NCI-H460 (cell line): ENCODE results near the gene MAPKAP1. TPM values are rescaled to one million over a fixed set of nuclear protein-coding genes. Genes with fewer than 3 reads are reported as not detected.

Experiments used
- DNase-seq: peaks from one replicate; pipeline ENCODE4 v3.0.0-alpha.2; 2016; ENCODE audit warnings: low read depth; ENCODE audit errors: extremely low read depth
- total RNA-seq: library from RNA; depleted of rRNA; stranded (reverse); fragments of >200 nt; shearing (Covaris generic); gene quantifications from 2 replicates; pipeline ENCODE4 v1.2.3, GENCODE V29; 2014

MAPKAP1 gene
- total RNA-seq, 1 experiment from 2014 or later: 72.9 TPM

DNA sequence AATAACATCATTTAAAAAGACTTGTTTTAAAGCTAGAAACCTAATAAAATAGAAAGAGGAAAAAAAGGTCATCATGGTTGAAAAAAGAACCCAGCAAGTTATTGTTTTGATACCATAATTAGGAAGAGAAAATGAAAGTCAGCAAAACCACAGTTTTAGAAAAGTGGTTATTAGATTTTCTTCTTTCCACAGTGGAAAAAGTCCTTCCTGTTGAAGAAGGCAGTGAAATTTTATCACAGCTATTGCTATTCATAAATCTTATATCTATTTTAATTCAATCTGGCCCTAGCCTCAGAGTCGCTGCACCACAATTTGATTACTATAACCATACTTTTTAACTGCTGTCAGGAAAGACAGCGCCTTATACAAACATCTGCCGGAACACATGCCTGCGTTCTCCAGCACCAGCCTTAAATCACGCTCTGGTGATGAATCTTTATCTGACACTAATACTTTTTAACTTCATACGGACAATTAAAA is 60.3 kb downstream of the MAPKAP1 start:
- DNase-seq: no peak

DNA sequence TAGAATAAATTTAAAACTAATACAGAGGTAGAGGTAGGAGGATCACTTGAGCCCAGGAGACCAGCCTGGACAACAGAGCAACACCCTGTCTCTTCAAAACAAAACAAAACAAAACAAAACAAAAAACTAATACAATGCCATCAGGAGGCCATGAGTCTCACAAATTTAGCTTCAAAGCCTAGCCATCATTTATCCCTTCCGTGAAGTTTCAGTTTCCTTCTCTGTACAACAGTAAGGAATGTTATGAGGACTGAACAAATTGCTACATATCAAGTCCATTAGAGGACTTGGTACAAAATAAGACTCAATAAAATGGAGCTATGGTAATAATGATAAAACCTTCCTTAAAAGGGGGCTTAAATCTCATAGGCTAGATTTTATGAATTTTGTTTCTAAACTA is 60.8 kb downstream of the MAPKAP1 start:
- DNase-seq: no peak

DNA sequence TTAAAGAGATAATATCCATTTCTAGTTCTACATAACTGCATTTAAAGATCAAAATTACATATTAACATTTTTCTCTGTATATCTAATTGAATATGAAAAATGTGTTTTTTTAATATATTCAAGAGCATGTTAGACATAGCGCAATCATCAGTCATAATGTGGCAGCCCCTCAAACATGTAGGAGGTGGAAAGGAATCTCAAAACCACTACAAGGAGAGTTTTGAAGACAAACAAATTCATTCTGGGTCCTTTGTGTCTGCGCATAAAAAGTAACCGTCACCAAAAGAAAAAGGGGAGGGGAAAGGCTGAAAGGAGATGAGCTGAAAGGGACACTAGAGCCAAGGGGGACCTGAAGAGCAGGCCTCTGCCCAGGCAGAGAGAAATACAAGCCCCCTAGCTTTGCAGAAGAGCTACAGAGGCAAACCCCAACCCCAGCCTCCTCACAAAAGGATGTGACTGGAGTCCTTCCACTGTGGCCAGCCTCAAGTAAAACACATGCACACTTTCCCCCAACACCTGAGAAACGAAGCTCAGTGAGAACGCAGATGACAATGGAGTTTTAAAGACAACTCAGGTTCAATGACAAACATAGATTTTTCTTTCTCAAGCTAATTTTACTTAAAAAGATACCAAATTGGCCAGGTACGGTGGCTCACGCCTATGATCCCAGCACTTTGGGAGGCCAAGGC is 62.0 kb downstream of the MAPKAP1 start:
- no peak for DNase-seq

DNA sequence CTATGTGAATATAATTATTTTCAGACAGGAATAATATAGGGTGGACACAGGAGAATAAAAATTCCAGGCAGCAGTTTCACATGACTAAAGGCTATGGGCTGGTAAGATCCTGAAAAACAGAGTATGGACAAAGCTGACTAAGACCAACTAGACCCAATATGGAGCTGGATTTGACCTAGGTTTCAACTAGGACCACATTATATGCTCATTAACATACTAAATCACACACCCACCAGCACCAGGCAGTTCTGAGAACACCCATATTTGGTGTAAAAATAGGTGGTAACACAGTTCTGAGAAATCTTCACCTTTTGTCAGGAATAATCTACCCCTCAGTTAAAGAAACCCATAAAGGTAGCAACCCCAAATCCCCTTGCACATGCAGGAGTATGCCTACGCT is 64.7 kb downstream of the MAPKAP1 start:
- DNase-seq: no peak

DNA sequence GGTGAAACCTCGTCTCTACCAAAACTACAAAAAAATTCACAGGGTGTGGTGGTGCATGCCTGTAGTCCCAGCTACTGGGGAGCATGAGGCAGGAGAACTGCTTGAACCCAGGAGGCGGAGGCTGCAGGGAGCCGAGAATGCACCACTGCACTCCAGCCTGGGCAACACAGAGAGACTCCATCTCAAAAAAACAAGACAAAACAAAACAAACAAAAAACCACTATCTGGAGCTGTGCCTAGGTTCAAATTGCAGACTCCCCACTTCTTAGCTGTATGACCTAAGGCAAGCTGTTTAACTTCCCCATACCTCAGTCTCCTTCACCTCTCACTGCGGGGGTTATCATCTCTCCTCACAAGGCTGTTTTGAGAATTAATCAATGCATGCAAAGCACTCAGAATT is 68.0 kb downstream of the MAPKAP1 start:
- DNase-seq: no peak

DNA sequence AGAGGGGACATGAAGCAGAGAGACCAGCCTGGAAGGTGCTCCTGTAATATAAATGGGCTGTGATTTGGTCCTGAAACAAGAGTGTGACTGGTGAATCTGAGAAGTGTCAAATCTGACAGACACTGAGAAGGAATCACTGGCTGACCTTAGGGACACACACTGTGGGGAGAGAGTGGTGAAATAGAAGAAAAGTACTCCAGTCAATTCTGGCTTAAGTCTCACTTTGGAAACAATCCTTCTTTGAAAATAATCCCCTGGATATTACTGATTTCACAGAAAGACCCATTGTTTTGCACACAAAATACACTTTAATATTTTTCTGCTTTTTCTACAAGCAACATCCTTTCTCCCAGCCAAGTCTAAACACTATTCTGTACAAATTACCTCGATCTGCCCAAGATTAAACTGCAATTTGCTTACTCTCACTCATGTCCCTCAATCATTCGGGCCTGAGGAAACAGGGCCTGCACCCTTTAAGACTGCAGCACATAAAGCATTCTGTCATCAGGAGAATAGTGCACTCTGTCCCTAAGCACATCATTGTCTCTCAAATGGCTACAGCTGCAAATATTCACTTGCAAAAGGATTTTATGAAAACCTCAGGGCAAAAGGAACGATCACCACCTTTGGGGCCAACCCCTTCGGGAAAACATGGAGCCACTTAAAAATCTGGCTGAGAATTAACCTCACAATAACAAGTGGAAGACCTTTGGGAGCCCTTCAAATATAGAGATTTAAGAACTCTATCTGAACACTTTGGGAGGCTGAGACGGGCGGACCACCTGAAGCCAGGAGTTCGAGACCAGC is 68.6 kb downstream of the MAPKAP1 start:
- DNase-seq: no peak

DNA sequence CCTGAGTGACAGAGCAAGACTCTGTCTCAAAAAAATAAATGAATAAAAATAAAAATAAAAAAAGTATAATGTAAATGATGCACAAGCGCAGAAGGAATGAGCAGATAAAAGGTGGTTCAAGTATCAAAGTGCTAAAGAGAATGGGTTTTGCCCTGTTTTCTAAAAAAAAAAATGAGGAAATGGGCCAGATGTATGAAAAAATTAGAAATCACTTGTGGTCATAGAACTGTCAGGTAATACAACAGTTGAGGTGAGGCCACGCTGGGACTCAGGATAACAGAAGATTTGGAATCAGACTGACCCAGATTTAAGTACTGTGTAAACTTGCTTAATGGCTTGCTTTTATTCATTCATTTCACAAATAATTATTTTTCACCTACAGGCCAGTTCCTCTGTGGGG is 69.8 kb downstream of the MAPKAP1 start:
- no peak for DNase-seq

DNA sequence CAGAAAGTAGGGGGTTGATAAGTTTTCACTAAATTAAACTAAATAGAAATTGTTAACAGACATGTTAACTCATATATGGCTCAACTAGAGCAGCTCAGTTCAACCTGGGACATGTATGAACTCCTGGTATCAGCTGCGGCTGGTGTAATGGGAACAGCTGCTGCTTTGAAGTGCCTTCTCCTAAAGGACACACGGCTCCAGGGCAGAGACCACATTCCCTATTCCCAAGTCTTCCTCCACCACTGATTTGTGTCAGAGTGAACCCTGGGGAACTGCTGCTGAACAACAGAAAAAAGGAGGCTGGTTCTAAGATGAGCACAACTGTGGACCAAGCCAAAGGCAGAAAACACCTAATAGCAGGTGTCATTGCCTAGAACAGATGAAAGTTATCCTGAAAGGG is 71.1 kb downstream of the MAPKAP1 start:
- no peak for DNase-seq

DNA sequence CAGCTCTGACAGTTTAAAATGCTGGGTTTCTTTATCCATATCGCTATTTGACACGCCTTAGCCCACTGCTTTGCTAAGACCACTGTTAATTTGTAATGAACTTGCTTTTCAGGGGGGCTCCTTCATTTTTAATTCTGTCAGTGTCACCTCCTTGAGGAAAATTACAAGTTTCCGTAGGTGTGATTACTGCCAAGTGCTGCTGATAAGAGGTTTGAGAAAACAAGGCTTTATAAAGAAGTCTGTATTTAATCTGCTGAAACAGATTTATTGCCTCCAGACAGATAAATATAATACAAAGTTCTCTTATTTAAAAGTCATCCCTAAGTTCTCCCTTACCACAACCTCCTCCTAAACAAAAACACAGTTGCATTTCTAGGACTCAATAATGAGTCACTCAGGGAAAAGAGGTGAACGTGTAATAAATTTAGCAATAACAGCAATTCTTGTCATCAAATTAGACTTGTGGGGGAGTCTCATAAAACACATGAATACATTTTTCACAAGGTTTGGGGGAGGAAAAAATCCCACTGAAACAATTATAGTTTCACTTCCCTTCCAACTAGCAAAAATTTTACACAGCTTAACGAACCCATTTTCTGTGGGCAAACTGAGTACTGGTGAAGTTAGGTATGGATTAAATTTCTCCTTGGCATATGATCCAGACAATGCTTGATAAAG is 72.8 kb downstream of the MAPKAP1 start:
- no peak for DNase-seq

DNA sequence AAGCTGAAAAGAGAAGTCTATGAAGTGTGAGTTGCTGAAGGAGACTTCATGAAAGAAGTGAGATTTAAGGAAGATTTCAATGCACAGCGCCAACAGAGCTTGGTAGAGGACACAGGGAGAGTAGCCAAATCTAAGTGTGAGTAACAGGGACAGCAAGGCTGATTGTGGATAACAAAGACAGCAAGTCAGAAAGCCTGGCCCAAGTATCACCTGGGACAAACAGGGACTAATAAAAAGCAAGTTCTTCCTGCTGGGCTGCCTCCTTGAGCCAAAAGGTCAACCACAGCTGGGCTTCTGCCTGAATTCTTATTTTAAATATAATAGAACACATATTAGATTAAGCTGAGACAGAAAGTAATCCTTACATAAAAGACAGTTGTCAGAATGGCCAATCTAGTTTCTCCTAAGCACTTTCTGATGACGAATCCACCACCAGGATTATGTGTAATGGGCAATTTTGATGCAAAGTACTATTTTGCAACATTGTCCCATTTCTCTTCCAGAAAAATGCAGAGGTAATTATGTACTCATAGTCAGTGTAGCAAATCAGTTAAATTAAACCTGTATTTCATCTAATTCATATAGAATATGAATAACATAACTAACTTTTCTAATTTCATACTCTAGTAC is 73.8 kb downstream of the MAPKAP1 start:
- no peak for DNase-seq

DNA sequence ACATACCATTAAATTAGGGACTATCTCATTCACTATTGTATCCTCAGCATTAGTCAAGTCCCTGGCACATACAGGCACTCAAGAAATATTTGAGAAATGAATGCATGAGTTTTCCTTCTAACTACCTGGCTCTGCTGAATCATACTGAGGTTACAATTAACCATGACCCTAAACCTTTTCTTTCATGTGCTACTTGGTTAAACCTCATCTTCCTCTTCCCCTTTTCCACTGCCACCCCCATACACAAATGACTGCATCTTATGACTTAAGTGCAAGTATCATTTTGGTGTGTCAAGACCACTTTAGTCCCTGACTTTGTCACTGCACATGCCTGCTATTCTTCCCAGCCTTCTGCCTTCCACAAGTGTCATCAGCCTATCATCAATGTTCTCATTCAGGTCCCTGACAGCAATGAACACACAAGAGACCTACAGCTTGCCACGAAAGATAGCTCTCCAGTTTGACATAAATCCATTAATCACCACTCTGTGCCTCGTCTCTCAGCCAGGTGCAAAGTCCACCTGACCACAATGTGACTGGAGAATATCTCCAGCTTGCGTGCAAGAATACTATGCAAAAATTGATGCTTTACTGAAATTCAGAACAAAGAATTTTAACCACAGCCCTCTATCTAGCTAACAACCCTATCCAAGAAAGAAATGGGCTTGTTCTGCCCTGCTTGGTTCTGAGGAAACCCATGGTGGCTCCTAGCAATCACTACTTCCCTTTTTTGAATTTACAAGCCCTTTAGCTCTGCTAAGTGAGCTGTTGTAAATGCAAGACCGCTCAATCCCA is 74.5 kb downstream of the MAPKAP1 start:
- DNase-seq: no peak

DNA sequence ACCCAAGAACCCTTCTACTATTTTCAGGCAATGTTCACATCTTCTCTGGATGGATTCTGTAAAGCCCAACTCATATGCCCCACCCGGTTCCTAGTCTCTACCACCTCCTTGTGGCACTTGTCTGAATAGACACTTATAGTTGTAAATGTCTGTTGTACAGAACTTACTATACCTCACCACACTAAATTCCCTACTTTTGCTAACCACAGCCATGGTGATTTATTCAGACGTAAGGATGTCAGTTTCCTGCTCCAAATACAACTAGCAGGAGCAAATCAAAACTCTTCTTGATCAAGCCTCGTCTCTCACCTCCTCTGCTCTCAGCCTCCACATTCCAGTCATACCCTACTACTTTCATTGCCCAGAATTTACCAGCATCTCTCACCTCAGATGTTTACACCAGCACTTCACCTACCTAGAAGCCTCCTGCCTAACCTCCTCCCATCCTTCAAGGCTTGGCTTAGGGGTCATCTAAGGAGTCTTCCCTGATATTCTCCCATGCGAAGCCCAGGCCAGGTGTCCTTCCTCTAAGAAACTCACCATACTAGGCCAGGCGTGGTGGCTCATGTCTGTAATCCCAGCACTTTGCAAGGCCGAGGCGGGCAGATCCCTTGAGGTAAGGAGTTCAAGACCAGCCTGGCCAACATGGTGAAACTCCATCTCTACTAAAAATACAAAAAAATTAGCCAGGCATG is 75.5 kb downstream of the MAPKAP1 start:
- peak; percentile 32 for DNase-seq

DNA sequence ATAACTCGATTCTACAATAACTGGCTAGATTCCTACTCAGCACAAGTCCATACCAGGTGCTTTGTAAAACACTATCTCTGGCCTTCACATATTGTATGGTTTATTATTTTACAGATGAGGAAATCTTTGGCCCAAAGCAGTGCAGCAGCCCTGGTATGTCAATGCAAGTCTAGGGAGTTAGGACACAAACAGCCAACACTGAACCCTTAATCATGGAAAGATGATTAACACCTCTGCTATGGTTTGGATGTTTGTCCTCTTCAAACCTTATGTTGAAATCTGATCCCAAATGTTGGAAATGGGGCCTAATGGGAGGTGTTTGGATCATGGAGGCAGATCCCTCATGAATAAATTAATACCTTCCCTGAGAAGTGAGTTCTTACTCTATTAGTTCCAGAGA is 76.6 kb downstream of the MAPKAP1 start:
- DNase-seq: no peak

DNA sequence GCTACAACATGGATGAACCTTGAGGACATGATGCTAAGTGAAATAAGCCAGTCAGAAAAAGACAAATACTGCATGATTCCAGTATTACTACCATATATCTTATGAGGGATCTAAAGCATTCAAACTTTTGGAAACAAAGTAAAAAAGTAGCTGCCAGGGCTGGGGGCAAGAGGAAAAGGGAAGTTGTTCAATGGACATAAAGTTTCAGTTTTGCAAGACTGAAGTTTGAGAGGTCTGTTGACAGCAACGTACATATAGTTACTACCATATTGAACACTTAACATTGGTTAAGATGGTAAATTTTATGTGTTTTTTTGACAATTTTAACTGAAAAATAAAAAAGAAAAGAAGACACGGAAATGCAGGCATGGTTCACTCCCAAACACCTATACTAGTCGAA is 77.6 kb downstream of the MAPKAP1 start:
- no peak for DNase-seq

DNA sequence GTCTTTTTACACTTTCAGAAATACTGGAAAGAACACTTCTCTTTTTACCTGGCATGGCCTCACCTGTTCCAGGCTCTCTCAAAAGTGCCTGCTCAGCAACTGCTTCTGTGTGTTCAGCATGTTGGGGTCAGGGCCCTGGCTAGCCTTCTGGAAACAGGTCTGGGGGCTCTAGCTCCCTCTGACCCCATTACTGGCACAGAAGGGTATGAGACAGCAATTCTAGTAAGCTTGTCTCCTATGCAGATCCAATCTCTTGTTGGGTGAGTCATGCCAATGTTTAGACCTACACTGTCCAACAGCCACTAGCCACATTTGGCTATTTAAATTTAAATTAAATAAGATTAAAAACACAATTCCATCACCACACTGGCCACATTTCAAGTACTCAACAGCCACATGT is 80.8 kb downstream of the MAPKAP1 start:
- DNase-seq: no peak

DNA sequence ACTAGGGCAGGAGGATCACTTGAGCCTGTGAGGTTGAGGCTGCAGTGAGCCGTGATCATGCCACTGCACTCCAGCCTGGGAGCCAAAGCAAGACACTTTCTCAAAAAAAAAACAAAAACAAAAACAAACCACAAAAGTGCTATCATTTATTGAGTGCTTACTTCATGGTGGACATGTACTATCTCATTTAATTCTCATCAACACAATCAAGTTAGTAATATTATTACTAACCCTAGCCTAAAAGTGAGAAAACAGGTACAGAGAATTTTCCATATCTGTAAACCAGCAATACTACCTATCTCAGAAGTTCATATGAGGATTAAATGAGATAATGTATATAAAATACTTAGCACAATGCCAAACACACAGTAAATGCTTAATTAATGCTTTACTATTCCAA is 85.8 kb downstream of the MAPKAP1 start:
- no peak for DNase-seq

DNA sequence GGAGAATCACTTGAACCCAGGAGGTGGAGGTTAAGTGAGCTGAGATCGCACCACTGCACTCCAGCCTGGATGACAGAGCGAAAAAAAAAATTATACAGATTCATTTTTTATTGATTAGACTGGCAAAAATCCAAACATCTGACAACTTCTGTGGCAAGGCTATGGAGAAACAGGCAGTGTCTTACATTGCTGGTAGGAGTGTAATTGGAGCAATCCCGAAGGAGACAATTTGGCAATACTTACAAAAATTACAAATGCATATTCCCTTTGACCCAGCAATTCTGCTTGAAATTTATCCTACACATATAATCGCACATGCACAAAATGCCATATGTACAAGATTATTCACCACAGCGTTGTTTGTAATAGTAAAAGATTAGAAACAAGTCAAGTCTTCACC is 86.8 kb downstream of the MAPKAP1 start:
- no peak for DNase-seq

DNA sequence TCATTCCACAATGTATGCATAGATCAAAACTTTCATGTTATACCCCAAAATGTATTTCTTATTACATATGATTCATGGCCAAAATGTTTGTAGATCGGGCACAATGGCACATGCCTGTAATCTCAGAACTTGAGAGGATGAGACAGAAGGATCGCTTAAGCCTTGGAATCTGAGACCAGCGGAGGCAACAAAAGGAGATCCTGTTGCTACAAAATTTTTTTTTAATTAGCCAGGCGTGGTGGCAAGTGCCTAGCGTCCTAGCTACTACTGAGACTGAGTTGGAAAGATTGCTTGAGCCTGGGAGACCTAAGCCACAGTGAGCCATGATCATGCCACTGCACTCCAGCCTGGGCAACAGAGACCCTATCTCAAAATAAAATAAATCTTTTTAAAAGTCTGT is 89.9 kb downstream of the MAPKAP1 start:
- no peak for DNase-seq

DNA sequence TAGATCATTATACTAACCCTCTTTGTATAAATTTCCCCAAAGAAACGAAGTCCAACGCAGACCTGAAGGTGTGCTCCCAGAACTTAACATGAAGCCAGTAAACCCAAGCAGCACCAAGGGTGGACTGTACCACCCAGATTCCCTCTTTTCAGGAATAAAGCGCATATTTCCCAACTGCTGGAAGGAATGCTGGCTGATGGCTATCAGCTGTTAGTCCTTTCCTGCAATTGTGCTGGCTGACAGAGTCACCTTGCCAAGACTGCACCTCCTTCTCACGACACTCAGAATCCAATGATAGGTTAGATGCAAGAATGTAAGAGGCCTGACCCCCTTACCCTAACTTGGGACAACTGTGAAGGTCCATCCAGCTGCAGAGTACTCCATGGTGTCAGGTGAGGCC is 93.9 kb downstream of the MAPKAP1 start:
- no peak for DNase-seq

DNA sequence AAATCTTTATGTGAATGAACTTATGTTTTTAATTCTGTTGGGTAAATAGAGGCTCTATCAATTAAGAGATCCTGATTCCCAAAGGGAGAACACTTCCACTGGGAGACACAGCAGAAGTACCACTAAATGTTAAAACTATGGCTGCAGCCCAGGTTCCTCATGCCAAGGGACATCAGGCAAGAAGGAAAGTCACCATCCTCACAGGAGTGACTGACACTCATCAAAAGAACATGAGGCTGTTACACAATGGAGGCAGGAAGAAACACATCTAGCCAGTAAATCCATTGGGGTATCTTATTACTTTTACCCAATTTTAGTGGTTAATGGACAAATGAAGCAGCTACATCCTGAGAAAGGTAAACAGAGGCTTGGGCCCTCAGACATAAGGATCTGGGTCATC is 94.4 kb downstream of the MAPKAP1 start:
- no peak for DNase-seq
